ENCODE measurements around the gene PIM1.

The PIM1 gene

GRCh38 chr6:37172912-37173492 is 3.0 kb downstream of the PIM1 start:
- H3K4me3 ChIP-seq (ENCODE audit: low read depth, low read length): peak overlapping the region; percentile 99

GRCh38 chr6:37173493-37174195 is 3.7 kb downstream of the PIM1 start:
- no peak for DNase-seq (ENCODE audit: low read depth)
- no peak overlapping the region for H3K4me3 ChIP-seq (ENCODE audit: low read depth, low read length)
- TF ChIP-seq CTCF (conservative IDR thresholded peaks at IDR 0.05; ENCODE audit: low read depth, low read length): no peak

More at GRCh38 chr6:37172912-37173492, 3.0 kb downstream of the PIM1 start:
- no peak for TF ChIP-seq CTCF (conservative IDR thresholded peaks at IDR 0.05; ENCODE audit: low read depth, low read length)
- no peak for DNase-seq (ENCODE audit: low read depth)

- no peak for TF ChIP-seq CTCF (conservative IDR thresholded peaks at IDR 0.05; ENCODE audit: low read depth, low read length)
- no peak overlapping the region for H3K4me3 ChIP-seq (ENCODE audit: low read depth, low read length)
- no peak for DNase-seq (ENCODE audit: low read depth)
These were observed 4.2 kb downstream of the PIM1 start for GRCh38 chr6:37174196-37174514.

GRCh38 chr6:37174515-37175331 is 4.8 kb downstream of the PIM1 start:
- no peak overlapping the region for H3K4me3 ChIP-seq (ENCODE audit: low read depth, low read length)
- no peak for DNase-seq (ENCODE audit: low read depth)
- TF ChIP-seq CTCF (conservative IDR thresholded peaks at IDR 0.05; ENCODE audit: low read depth, low read length): no peak

GRCh38 chr6:37175332-37176267 is 5.6 kb downstream of the PIM1 start:
- TF ChIP-seq CTCF (conservative IDR thresholded peaks at IDR 0.05; ENCODE audit: low read depth, low read length): no peak
- H3K4me3 ChIP-seq (ENCODE audit: low read depth, low read length): no peak overlapping the region
- DNase-seq (ENCODE audit: low read depth): no peak

- TF ChIP-seq CTCF (conservative IDR thresholded peaks at IDR 0.05; ENCODE audit: low read depth, low read length): no peak
- no peak overlapping the region for H3K4me3 ChIP-seq (ENCODE audit: low read depth, low read length)
- DNase-seq (ENCODE audit: low read depth): no peak
These were observed 6.5 kb downstream of the PIM1 start for GRCh38 chr6:37176268-37177076.
